ENCODE measurements around the gene OLIG3. TPM values are rescaled to one million over a fixed set of nuclear protein-coding genes. Genes with fewer than 3 reads are reported as not detected.

Gene OLIG3
- not detected in 2 replicates for total RNA-seq

- H3K4me3 ChIP-seq (ENCODE audit: low read depth, low read length), result no peak within 1 kb of the TSS
Observed at GRCh38 chr6:137494281-137494987, at the start of gene OLIG3. Gene OLIG3 (minus strand): TSS chr6:137494394. CDS start chr6:137494170, 224 bp downstream.

GRCh38 chr6:137543114-137543513 lies 48.9 kb upstream of the OLIG3 start:
- no peak for TF ChIP-seq CTCF (conservative IDR thresholded peaks at IDR 0.05; ENCODE audit: low read depth, low read length)
- H3K4me3 ChIP-seq (ENCODE audit: low read depth, low read length), result no peak overlapping the region
- DNase-seq (ENCODE audit: low read depth), result no peak

More at GRCh38 chr6:137494281-137494987, at the start of gene OLIG3:
- TF ChIP-seq CTCF (conservative IDR thresholded peaks at IDR 0.05; ENCODE audit: low read depth, low read length), result no peak
- DNase-seq (ENCODE audit: low read depth), result no peak

GRCh38 chr6:137542713-137543112 lies 48.5 kb upstream of the OLIG3 start:
- H3K4me3 ChIP-seq (ENCODE audit: low read depth, low read length), result no peak overlapping the region
- no peak for DNase-seq (ENCODE audit: low read depth)
- TF ChIP-seq CTCF (conservative IDR thresholded peaks at IDR 0.05; ENCODE audit: low read depth, low read length), result no peak

- no peak overlapping the region for H3K4me3 ChIP-seq (ENCODE audit: low read depth, low read length)
- no peak for DNase-seq (ENCODE audit: low read depth)
- no peak for TF ChIP-seq CTCF (conservative IDR thresholded peaks at IDR 0.05; ENCODE audit: low read depth, low read length)
Observed at GRCh38 chr6:137541534-137542063, 47.4 kb upstream of the OLIG3 start.

GRCh38 chr6:137536104-137536773 lies 42.0 kb upstream of the OLIG3 start:
- no peak overlapping the region for H3K4me3 ChIP-seq (ENCODE audit: low read depth, low read length)
- no peak for TF ChIP-seq CTCF (conservative IDR thresholded peaks at IDR 0.05; ENCODE audit: low read depth, low read length)
- no peak for DNase-seq (ENCODE audit: low read depth)

- TF ChIP-seq CTCF (conservative IDR thresholded peaks at IDR 0.05; ENCODE audit: low read depth, low read length), result no peak
- no peak for DNase-seq (ENCODE audit: low read depth)
Observed at GRCh38 chr6:137531376-137532092, 37.3 kb upstream of the OLIG3 start.

More at GRCh38 chr6:137531376-137532092, 37.3 kb upstream of the OLIG3 start:
- no peak overlapping the region for H3K4me3 ChIP-seq (ENCODE audit: low read depth, low read length)
